SU-DHL-6 (cell line): ENCODE results near the gene TBL1X.

Source experiments
- H2AFZ ChIP-seq: fragments of 200-600 bp; sonication (generic); 2 replicates; pipeline ENCODE4 v1.6.1; 2014; ENCODE audit warnings: low read depth, mild to moderate bottlenecking, moderate library complexity, mixed read lengths, antibody characterized with exemption, low read length; ENCODE audit not compliant: severe bottlenecking
- H3F3A ChIP-seq: fragments of 200-600 bp; shearing (Covaris generic); 2 replicates; pipeline ENCODE4 v1.6.0; 2016; ENCODE audit warnings: antibody characterized with exemption, mild to moderate bottlenecking; ENCODE audit not compliant: insufficient read depth
- H3K27ac ChIP-seq: fragments of 200-600 bp; sonication (generic); 2 replicates; pipeline ENCODE4 v1.5.1; 2016; ENCODE audit warnings: low read depth, mild to moderate bottlenecking, low read length, moderate library complexity, mixed read lengths
- H3K27me3 ChIP-seq: fragments of 200-600 bp; sonication (generic), shearing (Covaris generic); 2 replicates; pipeline ENCODE4 v1.6.0; 2014; ENCODE audit warnings: mild to moderate bottlenecking, low read length
- H3K36me3 ChIP-seq: fragments of 200-600 bp; sonication (generic); 2 replicates; pipeline ENCODE4 v1.6.1; 2014; ENCODE audit warnings: mild to moderate bottlenecking, low read length, mixed read lengths
- H3K4me2 ChIP-seq: fragments of 300-600, 200-600 bp; shearing (Covaris generic), sonication (generic); 2 replicates; pipeline ENCODE4 v1.6.0; 2014; ENCODE audit warnings: low read length, low read depth, mild to moderate bottlenecking; ENCODE audit not compliant: poor library complexity, severe bottlenecking
- H3K4me3 ChIP-seq: fragments of 200-600 bp; sonication (generic); 2 replicates; pipeline ENCODE4 v1.5.1; 2014; ENCODE audit warnings: antibody characterized with exemption, low read length, mild to moderate bottlenecking, mixed read lengths; ENCODE audit not compliant: insufficient read depth, poor library complexity, severe bottlenecking
- H3K79me2 ChIP-seq: fragments of 200-600 bp; sonication (generic); 2 replicates; pipeline ENCODE4 v1.6.1; 2014; ENCODE audit warnings: mild to moderate bottlenecking, low read length, moderate library complexity; ENCODE audit not compliant: insufficient read depth
- H3K9ac ChIP-seq: fragments of 200-600 bp; sonication (generic); 2 replicates; pipeline ENCODE4 v1.7.0; 2014; ENCODE audit warnings: mild to moderate bottlenecking, low read length
- H3K9me2 ChIP-seq: fragments of 200-600 bp; sonication (generic); replicated peaks from 2 replicates; pipeline ENCODE4 v1.6.1; 2014; ENCODE audit warnings: low read length; ENCODE audit not compliant: insufficient read depth
- H3K9me3 ChIP-seq: fragments of 200-600 bp; sonication (generic); 2 replicates; pipeline ENCODE4 v1.6.1; 2014; ENCODE audit warnings: low read length, mixed read lengths; ENCODE audit not compliant: insufficient read depth
- H4K20me1 ChIP-seq: fragments of 200-600 bp; sonication (generic); 2 replicates; pipeline ENCODE4 v1.6.1; 2014; ENCODE audit warnings: low read depth, mild to moderate bottlenecking, antibody characterized with exemption, low read length, moderate library complexity, mixed read lengths
- CTCF ChIP-seq: fragments of 200-600 bp; sonication (generic); IDR thresholded peaks from one replicate; pipeline ENCODE4 v1.5.1; 2017; ENCODE audit warnings: antibody characterized with exemption, mild to moderate bottlenecking, low read length, moderate library complexity; ENCODE audit not compliant: insufficient read depth, poor library complexity, severe bottlenecking
- EZH2phosphoT487 ChIP-seq: fragments of 200-600 bp; sonication (generic), shearing (Covaris generic); conservative IDR thresholded peaks from 2 replicates; pipeline ENCODE4 v1.6.1; 2018; ENCODE audit warnings: mild to moderate bottlenecking, antibody characterized with exemption, low read length, moderate library complexity, mixed read lengths

TBL1X gene

GRCh38 chrX:9693307-9694001, 228.6 kb downstream of the TBL1X start:
- no peaks in the 10 kb centered on the region for H3F3A ChIP-seq
- H3K9me2 ChIP-seq: no peaks in the 10 kb centered on the region
- H3K36me3 ChIP-seq: no peaks in the 10 kb centered on the region
- no peak overlapping the region for H3K4me2 ChIP-seq
- H3K27me3 ChIP-seq: no peaks in the 10 kb centered on the region
- H3K27ac ChIP-seq: no peak overlapping the region
- no peaks in the 10 kb centered on the region for H3K9me3 ChIP-seq
- H3K9ac ChIP-seq: no peak overlapping the region
- H3K4me3 ChIP-seq: no peak overlapping the region
- TF ChIP-seq EZH2phosphoT487 (no peak), CTCF (no peak)
- no peaks in the 10 kb centered on the region for H3K79me2 ChIP-seq
- H4K20me1 ChIP-seq: no peaks in the 10 kb centered on the region
- no peak overlapping the region for H2AFZ ChIP-seq

GRCh38 chrX:9698576-9698975, 233.7 kb downstream of the TBL1X start:
- H4K20me1 ChIP-seq: no peaks in the 10 kb centered on the region
- no peaks in the 10 kb centered on the region for H3K9me3 ChIP-seq
- H3K9me2 ChIP-seq: no peaks in the 10 kb centered on the region
- no peak for TF ChIP-seq EZH2phosphoT487
- no peak for TF ChIP-seq CTCF
- H3F3A ChIP-seq: no peaks in the 10 kb centered on the region
- H2AFZ ChIP-seq: no peak overlapping the region
- no peaks in the 10 kb centered on the region for H3K79me2 ChIP-seq
- H3K27me3 ChIP-seq: no peaks in the 10 kb centered on the region
- H3K27ac ChIP-seq: no peak overlapping the region
- no peak overlapping the region for H3K4me2 ChIP-seq
- H3K4me3 ChIP-seq: no peak overlapping the region
- H3K36me3 ChIP-seq: no peaks in the 10 kb centered on the region
- H3K9ac ChIP-seq: no peak overlapping the region

- H2AFZ ChIP-seq: no peak overlapping the region
- no peaks in the 10 kb centered on the region for H3F3A ChIP-seq
- TF ChIP-seq CTCF (no peak), EZH2phosphoT487 (no peak)
- no peaks in the 10 kb centered on the region for H3K79me2 ChIP-seq
- no peak overlapping the region for H3K4me2 ChIP-seq
- H3K27ac ChIP-seq: no peak overlapping the region
- H3K27me3 ChIP-seq: no peaks in the 10 kb centered on the region
- no peaks in the 10 kb centered on the region for H4K20me1 ChIP-seq
- no peaks in the 10 kb centered on the region for H3K9me3 ChIP-seq
- H3K9ac ChIP-seq: no peak overlapping the region
- H3K4me3 ChIP-seq: no peak overlapping the region
- H3K36me3 ChIP-seq: no peaks in the 10 kb centered on the region
- H3K9me2 ChIP-seq: no peaks in the 10 kb centered on the region
These were observed 235.7 kb downstream of the TBL1X start for GRCh38 chrX:9700555-9700954.
